IPS-20b (cell line): ENCODE measurements around the gene TXNRD3.

Experiments
- H3K27ac ChIP-seq: one replicate; pipeline ENCODE4 v1.5.1; 2013; ENCODE audit warnings: low read length
- H3K27me3 ChIP-seq: 2 replicates; pipeline ENCODE4 v1.6.1; 2013; ENCODE audit warnings: mild to moderate bottlenecking, low read length, inconsistent platforms; ENCODE audit not compliant: insufficient read depth
- H3K36me3 ChIP-seq: 2 replicates; pipeline ENCODE4 v1.6.1; 2013; ENCODE audit warnings: low read depth, mild to moderate bottlenecking, inconsistent platforms, low read length, moderate library complexity; ENCODE audit not compliant: insufficient read depth
- H3K4me1 ChIP-seq: 2 replicates; pipeline ENCODE4 v1.6.1; 2013; ENCODE audit warnings: mild to moderate bottlenecking, control low read depth, inconsistent platforms, low read length, moderate library complexity; ENCODE audit not compliant: insufficient read depth
- H3K4me3 ChIP-seq: 2 replicates; pipeline ENCODE4 v1.5.1; 2013; ENCODE audit warnings: mild to moderate bottlenecking, low read length, inconsistent platforms
- H3K9ac ChIP-seq: 2 replicates; pipeline ENCODE4 v1.6.1; 2013; ENCODE audit warnings: low read depth, mild to moderate bottlenecking, inconsistent platforms, low read length, moderate library complexity
- H3K9me3 ChIP-seq: 2 replicates; pipeline ENCODE4 v1.6.1; 2013; ENCODE audit warnings: mild to moderate bottlenecking, low read depth, low read length, inconsistent platforms; ENCODE audit not compliant: insufficient read depth

Gene TXNRD3

GRCh38 chr3:126659915-126660886 lies 5.3 kb upstream of the TXNRD3 start:
- Histone ChIP-seq H3K9ac (no peak overlapping the region), H3K4me1 (no peaks in the 10 kb centered on the region), H3K27me3 (peaks cover 26% of the 10 kb centered on the region), H3K27ac (no peak overlapping the region), H3K9me3 (0 out of 2 replicates have a peak, but pooled peaks cover 6% of the 10 kb centered on the region), H3K4me3 (no peak overlapping the region), H3K36me3 (no peaks in the 10 kb centered on the region)

GRCh38 chr3:126658584-126658983 lies 3.7 kb upstream of the TXNRD3 start:
- Histone ChIP-seq H3K36me3 (no peaks in the 10 kb centered on the region), H3K4me1 (no peaks in the 10 kb centered on the region), H3K27ac (no peak overlapping the region), H3K27me3 (peaks cover 39% of the 10 kb centered on the region), H3K9ac (no peak overlapping the region), H3K9me3 (0 out of 2 replicates have a peak, but pooled peaks cover 6% of the 10 kb centered on the region), H3K4me3 (no peak overlapping the region)

DNA sequence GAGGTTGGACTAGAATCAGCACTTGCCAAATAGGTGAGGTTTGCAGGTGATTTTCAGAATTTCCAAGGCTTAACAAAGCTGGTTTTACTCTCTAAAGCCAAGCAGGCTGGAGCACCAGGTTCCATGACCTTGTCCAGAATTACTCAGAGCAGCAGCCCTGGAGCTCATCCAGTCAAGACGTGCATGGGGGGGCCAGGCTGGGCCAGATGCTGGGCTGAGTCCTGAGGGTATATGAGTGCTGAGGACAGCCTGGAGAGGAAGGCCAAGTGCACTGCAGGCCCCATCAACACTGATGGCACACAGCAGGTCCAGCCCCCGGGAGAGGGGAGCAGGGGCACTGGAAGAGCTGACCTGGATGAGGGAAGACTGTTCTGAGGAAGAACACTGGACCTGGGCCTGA lies 3.0 kb upstream of the TXNRD3 start:
- peaks cover 45% of the 10 kb centered on the region for H3K27me3 ChIP-seq

DNA sequence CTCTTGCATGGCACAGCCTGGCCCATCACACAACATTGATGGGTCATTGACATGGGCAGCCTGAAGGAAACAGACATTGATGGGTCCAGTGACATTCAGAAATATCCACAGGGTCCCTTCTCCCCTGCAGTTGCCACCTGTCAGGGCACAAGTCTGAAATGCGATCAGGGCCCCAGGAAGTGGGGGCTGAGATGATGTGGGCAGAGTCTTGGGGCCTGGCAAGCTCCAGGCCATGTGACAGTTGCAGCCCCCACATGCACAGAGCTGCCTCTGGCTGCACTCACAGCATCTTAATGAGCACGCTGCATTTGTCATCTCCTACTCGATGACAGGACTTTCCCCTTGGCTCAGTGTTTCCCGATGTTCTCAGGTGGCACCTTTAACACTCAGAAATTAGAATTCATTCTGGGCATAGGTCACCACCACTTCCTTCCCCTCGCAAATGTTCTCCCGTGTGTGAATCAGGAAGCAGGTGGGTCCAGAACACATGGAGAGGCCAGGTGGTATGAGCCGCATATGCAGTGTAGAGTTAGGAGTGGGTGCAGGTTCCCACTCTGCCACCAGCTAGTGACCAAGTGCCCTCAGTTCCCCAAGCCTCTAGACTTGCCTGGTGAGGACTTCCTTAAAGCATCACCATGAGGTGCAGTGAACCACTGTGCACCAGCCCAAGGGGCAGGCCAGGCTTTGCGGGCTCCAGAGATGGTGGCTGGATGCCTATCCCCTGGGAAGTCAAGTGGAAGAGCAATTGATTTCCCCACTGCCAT lies 1.6 kb upstream of the TXNRD3 start:
- H3K27me3 ChIP-seq: peaks cover 43% of the 10 kb centered on the region
- no peak overlapping the region for H3K9ac ChIP-seq
- no peaks in the 10 kb centered on the region for H3K4me1 ChIP-seq
- H3K9me3 ChIP-seq: 0 out of 2 replicates have a peak, but pooled peaks cover 6% of the 10 kb centered on the region
- no peaks in the 10 kb centered on the region for H3K36me3 ChIP-seq
- no peak overlapping the region for H3K27ac ChIP-seq
- H3K4me3 ChIP-seq: no peak overlapping the region

More for the DNA sequence above, 3.0 kb upstream of the TXNRD3 start:
- no peak overlapping the region for H3K9ac ChIP-seq
- H3K27ac ChIP-seq: no peak overlapping the region
- 0 out of 2 replicates have a peak, but pooled peaks cover 6% of the 10 kb centered on the region for H3K9me3 ChIP-seq
- H3K4me3 ChIP-seq: no peak overlapping the region
- no peaks in the 10 kb centered on the region for H3K4me1 ChIP-seq
- H3K36me3 ChIP-seq: no peaks in the 10 kb centered on the region

DNA sequence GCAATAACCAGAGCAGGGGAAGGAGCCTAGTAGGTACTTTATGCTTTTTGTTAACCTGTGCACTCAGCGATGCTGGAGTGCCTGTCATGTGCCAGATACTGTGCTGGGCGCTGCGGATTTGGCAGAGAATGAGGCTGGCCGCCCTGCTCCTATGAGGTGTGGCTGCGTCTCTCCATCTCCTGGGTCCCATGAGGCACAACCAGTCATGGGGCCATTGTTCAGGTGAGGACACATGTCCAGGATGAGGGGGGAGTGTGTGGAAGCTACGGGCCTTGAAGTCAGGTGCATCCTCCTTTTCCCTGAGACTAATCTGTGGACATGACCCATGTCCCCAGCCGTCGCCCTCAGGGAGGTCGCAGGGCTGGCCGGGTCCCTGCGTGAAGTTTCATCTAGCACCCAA lies 963 bp upstream of the TXNRD3 start:
- H3K9me3 ChIP-seq: 0 out of 2 replicates have a peak, but pooled peaks cover 6% of the 10 kb centered on the region
- no peak overlapping the region for H3K27ac ChIP-seq
- peaks cover 41% of the 10 kb centered on the region for H3K27me3 ChIP-seq
- no peaks in the 10 kb centered on the region for H3K36me3 ChIP-seq
- H3K4me1 ChIP-seq: no peaks in the 10 kb centered on the region
- no peak overlapping the region for H3K4me3 ChIP-seq
- no peak overlapping the region for H3K9ac ChIP-seq

GRCh38 chr3:126649556-126650092 lies 5.3 kb downstream of the TXNRD3 start:
- H3K27ac ChIP-seq: no peak overlapping the region
- no peaks in the 10 kb centered on the region for H3K9me3 ChIP-seq
- H3K9ac ChIP-seq: no peak overlapping the region
- no peaks in the 10 kb centered on the region for H3K36me3 ChIP-seq
- no peak overlapping the region for H3K4me3 ChIP-seq
- no peaks in the 10 kb centered on the region for H3K4me1 ChIP-seq
- H3K27me3 ChIP-seq: peaks cover 18% of the 10 kb centered on the region

GRCh38 chr3:126646674-126647073 lies 8.2 kb downstream of the TXNRD3 start:
- no peak overlapping the region for H3K4me3 ChIP-seq
- no peaks in the 10 kb centered on the region for H3K27me3 ChIP-seq
- no peak overlapping the region for H3K9ac ChIP-seq
- H3K4me1 ChIP-seq: no peaks in the 10 kb centered on the region
- no peaks in the 10 kb centered on the region for H3K9me3 ChIP-seq
- no peaks in the 10 kb centered on the region for H3K36me3 ChIP-seq
- no peak overlapping the region for H3K27ac ChIP-seq

GRCh38 chr3:126644615-126645014 lies 10.3 kb downstream of the TXNRD3 start:
- H3K4me1 ChIP-seq: no peaks in the 10 kb centered on the region
- no peaks in the 10 kb centered on the region for H3K27me3 ChIP-seq
- no peak overlapping the region for H3K9ac ChIP-seq
- H3K27ac ChIP-seq: no peak overlapping the region
- no peak overlapping the region for H3K4me3 ChIP-seq
- H3K9me3 ChIP-seq: no peaks in the 10 kb centered on the region
- H3K36me3 ChIP-seq: no peaks in the 10 kb centered on the region

- Histone ChIP-seq H3K4me1 (no peaks in the 10 kb centered on the region), H3K4me3 (no peak overlapping the region), H3K9ac (no peak overlapping the region), H3K27me3 (no peaks in the 10 kb centered on the region), H3K9me3 (no peaks in the 10 kb centered on the region), H3K36me3 (no peaks in the 10 kb centered on the region), H3K27ac (no peak overlapping the region)
Measured at GRCh38 chr3:126638790-126639189, 16.1 kb downstream of the TXNRD3 start.

DNA sequence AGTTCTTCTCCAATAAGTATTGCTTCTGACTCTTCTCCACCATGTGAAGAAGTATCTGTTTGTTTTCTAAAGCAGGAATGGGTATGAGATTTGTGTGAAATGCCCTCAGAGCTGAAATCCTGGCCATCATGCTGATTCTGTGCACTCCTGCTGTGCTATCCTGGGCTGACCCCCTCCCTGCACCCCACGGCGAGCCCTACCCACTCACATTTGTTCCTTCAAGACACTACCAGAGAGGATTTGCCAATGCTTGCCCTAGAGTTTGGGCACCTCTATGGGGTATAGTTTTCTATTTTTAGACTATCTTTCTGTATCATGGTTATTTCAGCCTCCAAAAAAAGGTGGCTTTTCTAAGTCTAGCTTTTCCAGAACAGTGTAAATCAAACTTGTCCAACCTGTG lies 18.5 kb downstream of the TXNRD3 start:
- Histone ChIP-seq H3K4me3 (no peak overlapping the region), H3K9me3 (no peaks in the 10 kb centered on the region), H3K27ac (no peak overlapping the region), H3K9ac (no peak overlapping the region), H3K27me3 (no peaks in the 10 kb centered on the region), H3K4me1 (no peaks in the 10 kb centered on the region), H3K36me3 (no peaks in the 10 kb centered on the region)

GRCh38 chr3:126634803-126635202 lies 20.1 kb downstream of the TXNRD3 start:
- Histone ChIP-seq H3K27ac (no peak overlapping the region), H3K4me1 (no peaks in the 10 kb centered on the region), H3K9ac (no peak overlapping the region), H3K36me3 (no peaks in the 10 kb centered on the region), H3K4me3 (no peak overlapping the region), H3K9me3 (no peaks in the 10 kb centered on the region), H3K27me3 (no peaks in the 10 kb centered on the region)
